Activated T-cell treated with anti-CD3 and anti-CD28 coated beads for 24 hours (primary cell): ENCODE data around the gene SIK3.

Experiments
- DNase-seq: peaks from one replicate; pipeline ENCODE4 v3.0.0-alpha.2; 2020; ENCODE audit warnings: low read depth

Gene SIK3

DNA sequence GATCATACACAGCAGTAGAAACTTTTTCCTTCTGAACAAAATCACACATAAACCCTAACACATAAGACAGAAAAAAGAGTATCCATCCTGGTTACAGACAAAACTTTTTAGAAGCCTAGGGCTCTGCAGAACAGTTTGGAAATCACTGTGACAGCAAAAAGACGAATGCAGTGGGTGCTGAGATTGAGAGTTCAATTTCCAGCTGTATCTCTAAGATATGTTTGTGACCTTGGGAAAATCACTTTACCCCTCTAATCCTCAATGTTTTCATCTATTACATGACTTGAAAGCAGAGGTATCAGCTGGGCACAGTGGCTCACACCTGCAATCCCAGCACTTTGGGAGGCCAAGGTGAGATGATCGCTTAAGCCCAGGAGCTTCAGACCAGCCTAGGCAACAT is 128.5 kb downstream of the SIK3 start:
- no peak for DNase-seq

DNA sequence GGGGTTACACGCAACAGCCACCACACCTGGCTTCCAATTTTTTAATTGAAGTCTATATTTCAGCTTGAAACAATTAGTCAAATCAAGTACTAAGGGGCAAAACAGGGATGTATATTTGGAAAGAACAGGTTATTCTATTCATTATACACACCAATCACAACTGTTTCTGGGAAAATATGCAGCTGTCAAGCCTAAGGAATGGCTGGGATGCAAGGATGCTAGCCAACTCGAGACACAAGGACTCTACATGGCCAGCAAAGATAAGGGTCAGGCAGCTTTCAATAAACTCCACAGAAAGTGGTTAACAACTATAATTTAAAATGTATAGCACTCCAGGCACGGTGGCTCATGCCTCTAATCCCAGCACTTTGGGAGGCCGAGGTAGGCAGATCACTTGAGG is 134.0 kb downstream of the SIK3 start:
- DNase-seq: no peak

DNA sequence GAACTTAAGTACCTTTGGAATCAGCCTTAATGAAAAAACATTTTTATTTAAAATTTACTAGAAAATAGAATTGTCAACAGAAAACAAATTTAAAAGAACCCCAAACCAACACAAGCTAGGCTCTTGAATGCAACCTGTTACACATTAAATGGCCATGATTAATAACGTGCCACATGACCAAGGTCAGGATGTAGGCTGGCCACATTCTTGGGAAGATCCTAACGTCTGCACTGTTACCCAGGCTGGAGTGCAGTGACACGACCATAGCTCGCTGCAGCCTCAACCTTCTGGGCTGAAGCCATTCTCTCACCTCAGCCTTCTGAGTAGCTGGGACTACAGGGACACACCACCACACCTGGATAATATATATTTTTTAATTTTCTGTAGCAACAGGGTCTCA is 134.4 kb downstream of the SIK3 start:
- DNase-seq: no peak

DNA sequence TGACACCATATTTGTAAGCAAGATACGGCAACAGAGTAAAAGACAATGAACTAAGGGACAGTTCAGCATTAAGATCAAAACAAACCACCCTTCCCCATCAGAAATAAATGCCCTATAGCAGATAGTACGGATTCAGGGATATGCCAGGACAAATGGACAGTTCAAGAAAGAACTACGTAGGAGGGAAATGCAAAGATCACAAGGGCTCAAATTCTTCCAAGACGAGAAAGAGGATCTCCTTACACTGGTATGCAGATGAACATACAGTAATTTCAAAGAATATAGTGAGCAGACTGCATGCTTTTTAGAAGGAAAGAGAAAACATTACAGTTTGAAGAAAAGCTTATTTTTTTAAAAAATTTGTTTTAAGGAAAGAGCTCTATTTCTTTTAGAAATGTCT is 136.1 kb downstream of the SIK3 start:
- DNase-seq: no peak

DNA sequence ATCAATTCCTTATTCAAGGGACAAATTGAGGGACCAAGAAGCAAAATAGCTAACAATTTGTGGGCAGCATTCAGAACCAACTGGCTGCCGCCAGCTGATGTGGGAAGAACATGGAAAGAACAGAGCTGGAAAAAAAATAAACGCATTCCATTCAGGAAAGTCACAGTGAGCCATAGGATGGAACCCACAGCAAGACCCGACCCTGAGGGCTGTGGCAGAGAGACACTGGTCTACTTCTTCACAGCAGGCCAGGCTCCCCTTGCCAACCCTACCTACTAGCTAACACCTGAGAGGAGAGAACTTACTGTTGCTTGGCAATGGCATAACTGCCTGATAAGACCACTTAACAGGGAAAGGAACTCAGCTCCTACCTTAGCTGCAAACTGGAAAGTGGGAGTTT is 137.3 kb downstream of the SIK3 start:
- DNase-seq: no peak

DNA sequence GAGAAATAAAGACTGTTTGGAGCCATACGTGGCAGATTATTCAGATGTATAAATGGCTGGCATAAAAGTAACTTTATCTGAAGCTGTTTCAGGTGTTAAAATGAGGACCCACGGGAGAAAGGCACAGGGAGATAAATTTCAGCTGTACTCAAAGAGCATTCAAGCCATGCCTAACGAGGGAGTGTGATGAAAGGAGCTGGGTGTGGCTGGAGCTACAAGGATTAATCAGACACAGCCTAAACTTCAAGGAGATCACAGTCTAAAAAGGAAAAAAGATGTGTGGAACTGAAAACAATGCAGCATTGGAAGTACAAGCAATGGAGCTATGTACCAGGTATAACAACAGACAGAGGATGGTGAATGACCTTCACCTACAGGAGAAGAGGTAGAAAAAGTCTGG is 140.0 kb downstream of the SIK3 start:
- no peak for DNase-seq

DNA sequence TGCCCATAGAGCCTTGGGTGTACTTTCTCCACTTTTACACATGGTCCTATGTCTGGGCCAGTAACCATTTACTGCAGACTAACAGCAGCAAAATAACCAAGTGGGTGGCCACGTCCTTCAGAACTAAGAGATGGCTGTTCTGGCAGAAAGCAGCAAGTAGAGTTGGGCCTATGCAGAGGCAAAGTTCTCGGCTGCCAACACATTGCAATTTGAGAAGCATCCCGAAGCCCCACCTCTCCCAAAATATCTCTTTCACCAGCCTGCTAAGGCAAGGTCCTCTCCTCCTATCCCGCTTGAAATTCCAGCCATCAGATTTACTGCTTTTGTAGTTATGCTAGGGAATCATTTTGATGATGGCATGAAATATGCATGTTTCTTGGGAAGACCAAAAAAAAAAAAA is 142.3 kb downstream of the SIK3 start:
- no peak for DNase-seq

DNA sequence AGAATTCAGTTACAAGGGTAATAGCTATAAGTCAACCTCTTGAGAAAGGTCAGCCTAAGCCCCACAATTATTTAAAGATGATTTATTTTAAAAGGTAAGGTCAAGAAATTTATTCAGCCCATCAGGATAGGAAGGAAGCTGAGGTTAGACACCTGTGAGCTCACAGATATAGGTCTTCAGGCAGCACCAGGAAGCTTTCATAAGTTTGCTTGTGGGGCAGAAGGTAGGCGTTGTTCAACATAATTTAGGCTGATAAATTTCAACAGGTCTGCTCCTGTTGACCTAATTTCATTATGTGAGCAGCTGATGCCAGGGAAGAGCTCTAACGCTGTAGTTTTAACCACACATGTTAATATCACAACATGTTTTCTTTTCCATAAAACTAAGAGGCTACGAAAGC is 142.7 kb downstream of the SIK3 start:
- DNase-seq: no peak

DNA sequence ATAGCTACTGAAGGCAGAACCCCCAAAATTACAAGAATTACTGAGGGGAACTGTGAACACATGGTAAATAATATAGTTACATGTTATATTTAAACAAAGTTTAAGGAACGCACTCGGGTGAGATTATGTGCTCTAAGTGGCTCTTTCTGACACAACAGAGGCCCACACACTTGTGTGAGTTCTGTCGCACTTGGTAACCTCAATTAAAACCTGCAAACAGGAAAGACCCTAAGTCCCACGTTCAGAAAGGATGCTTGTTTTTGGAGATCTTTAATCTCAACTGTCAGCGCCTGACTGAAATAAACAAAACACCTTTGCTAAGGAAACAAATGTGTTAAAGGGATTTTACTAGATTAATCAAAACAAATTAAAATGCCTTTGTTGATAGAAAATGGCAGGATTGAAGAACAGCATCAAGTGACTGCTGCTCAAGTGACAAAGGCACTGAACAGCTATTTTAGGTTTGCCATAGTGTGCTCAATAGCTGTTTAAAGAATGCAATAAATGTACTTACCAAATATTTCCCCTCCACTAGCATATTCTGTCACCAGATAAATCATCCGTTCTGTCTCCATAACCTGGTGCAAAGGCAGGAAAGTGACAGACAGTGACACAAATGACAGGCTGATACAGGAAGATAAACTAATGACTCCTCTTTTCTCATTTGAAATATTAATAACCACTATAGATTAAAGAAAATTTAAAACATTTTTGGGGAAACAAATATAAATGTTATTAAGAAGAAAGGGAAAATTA is 144.5 kb downstream of the SIK3 start:
- DNase-seq: no peak

DNA sequence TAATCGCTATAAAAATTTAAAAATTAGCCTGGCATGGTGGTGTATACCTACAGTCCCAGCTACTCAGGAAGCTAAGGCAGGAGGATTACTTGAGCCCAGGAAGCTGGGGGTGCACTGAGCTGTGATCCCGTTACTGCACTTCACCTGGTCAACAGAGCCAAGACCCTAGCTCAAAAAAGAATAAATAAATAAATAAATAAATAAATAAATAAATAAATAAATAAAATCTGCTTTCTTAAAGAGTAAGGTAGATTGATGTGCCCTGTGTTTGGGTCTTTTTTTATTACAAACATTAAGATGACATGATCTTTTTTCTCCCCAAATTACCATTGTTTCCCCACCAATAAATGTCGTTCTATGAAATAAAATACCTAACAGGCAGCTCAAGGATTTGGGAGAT is 146.5 kb downstream of the SIK3 start:
- DNase-seq: no peak

DNA sequence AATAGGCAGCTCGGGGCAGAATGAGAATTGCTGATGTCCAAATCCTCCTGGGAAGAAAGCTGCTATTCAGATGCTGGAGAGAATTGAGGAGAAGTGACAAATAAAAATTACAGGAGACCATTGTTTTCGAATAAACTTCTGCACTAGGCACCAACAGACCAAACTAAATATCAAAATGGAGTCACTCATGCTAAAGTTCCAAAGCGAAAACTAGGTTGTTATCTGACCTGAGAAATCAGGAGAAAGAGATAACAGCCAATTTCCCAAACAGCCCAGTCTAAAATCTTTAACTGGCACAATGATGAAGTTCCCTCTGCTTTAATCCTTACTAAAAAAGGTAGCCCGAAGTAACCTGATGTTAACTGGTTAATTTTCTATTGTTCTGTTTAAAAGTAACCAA is 148.0 kb downstream of the SIK3 start:
- DNase-seq: no peak

DNA sequence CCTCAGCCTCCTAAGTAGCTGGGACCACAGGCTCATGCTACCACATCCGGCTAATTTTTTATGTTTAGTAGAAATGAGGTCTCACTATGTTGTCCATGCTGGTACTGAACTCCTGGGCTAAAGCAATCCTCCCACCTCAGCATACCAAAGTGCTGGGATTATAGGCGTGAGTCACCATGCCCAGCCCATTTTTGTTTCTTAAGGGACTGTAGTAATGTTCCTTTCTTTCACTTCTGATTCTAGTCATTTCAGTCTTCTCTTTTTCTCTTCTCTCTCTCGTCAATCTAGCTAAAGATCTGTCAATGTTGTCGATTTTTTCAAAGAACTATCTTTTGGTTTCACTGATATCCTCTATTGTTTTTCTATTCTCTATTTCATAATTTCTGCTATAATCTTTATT is 149.8 kb downstream of the SIK3 start:
- DNase-seq: no peak

DNA sequence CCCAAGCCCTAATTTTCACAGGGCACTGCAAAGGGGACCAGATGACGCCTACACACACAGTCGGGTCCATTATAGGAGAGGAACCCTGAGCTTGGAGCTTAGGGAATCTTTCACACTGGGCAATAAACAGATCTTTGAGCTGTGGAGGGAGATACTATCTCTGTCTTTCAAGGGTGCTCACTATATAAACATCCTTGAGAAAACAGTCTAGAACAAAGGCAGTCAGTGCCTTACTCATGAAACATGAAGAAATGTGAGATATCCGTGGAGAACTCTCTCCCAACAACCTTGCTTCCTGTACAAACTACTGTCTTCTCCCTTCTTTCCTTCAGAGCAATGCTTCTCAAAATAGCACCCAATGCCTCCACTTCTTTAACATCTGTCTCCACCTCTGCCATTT is 151.8 kb downstream of the SIK3 start:
- DNase-seq: no peak

DNA sequence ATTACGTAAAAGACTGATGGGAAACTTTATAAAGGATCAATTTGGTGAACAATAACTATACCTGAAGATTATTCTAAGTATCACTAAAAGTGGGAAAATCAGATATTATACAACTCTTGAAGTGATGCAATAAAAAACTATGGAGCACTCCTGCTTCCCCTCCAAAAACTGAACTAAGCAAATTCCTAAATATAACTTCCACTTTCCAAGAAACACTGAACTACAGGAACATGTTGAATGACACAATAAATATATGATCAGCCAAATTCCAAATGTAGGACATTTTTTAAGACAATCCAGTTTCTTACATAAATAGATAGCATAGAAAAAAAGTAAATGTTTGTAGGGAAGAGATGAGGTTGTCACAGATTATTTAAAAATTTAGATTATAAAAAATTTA is 158.7 kb downstream of the SIK3 start:
- no peak for DNase-seq

DNA sequence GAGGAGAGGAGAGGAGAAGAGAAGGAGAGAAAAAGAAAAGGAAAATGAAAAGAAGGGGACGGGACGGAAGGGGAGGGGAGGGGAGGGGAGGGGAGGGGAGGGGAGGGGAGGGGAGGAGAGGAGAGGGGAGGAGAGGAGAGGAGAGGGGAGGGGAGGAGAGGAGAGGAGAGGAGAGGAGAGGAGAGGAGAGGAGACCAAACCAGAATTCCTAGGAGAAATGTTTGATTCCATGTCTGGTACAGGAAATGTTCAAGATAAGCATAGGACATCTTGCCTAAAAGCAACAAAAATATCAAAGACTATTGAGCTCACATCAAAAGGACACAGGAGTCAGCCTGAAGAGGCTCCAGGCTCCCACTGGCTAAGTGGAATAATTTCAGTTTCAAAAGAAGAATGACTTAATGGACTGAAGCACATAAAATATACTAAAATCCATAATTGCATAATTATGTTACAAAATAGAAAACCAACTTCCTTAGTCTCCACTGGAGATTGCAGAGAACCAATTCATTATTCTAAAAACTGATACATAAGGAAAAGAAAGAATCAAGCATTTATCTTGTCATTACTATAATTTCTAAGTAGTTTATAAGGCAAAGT is 159.7 kb downstream of the SIK3 start:
- no peak for DNase-seq

DNA sequence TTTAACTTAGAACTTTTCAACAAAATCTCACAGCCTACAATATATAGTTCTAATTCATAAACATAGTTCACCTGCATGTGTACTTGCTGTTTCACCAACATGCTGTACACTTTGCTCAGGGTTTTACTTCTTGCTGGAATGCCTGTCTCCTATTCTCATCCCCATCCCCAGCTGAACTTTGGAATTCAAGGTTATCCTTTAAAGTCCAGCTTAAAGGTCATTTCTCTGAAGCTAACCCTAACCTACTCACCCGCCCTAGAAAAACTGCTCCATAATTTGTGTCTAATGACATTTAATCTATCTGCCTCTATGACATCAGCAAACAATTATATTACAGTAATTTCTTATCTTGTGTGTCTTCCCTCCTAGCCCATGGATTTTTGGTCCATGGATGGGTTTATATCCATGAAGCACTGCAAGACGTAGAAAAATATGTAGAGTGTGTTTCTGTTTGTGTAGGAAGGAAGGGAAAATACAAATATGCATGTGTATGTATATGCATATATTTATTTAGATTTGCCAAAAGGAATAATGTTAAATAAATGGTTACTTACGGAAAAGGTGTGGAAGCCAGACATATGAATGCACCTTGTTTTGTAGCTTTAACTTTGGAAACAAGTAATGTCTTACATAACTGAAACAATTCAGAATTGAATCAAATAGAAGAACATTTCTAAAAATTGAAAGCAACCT is 161.3 kb downstream of the SIK3 start:
- no peak for DNase-seq

DNA sequence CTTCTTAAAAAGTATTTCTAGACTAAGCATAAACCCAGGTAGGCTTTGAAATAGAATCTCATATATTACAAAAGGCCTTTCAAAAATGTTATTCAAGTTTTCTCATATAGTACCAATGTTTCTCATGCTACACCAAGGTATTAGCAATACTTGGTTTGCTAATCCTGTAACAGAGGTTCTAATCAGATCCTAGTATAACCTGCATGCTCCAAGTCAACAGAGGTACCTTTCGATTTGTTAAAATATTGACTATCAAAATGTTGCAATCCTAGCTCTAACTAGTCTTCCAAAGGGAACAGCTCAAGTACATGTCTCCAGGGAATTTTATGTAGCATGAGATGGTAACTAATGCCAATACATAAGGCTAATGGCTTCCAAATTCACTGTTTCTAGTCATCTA is 162.7 kb downstream of the SIK3 start:
- no peak for DNase-seq

DNA sequence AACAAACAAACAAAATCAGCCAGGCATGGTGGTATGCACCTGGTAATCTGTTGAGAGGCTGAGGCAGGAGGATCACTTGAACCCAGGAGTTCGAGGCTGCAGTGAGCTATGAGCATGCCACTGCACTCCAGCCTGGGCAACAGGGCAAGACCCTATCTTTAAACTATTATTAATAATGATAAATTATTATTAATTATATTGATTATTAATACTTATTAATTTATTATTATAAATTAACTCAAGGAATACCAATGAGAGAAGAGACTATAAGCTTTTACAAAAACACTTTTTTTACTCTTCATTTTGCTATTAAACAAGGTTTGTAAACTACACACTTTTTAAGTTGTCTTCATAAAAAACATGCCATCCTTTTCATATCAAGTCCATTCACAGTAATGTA is 163.1 kb downstream of the SIK3 start:
- no peak for DNase-seq

DNA sequence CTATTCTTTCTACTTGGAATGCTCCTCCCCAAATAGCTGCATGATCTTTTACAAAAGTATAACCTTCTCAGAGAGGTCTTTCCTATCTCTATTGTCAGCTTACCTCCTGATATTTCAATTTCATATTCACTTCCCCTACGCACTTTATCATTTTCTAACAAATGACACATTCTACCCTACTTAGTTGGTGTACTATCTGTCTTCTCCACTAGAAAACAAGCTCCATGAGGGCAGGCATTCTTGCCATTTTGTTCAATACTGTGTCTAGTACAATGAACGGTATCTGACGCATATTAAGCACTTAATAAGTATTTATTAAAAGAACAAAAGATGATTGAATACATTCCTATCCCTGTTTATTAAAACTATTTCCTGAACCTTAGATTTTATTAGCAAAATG is 164.3 kb downstream of the SIK3 start:
- no peak for DNase-seq

DNA sequence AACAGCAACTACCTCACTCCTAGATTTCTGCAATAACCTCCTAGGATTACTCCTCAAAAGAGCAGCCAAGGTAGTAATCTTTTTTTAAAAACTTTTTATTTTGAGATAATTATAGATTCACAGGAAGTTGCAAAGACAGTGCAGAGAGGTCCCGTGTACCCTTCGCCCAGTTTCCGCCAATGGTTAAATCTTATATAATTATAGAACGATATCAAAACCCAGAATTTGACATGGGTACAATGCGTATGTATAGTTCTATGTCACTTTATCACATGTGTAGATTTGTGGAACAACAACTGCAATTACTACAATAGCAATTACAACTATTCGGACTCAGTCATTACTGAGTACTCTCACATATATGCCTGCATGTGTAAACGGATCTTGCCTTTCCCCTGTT is 166.0 kb downstream of the SIK3 start:
- DNase-seq: no peak

DNA sequence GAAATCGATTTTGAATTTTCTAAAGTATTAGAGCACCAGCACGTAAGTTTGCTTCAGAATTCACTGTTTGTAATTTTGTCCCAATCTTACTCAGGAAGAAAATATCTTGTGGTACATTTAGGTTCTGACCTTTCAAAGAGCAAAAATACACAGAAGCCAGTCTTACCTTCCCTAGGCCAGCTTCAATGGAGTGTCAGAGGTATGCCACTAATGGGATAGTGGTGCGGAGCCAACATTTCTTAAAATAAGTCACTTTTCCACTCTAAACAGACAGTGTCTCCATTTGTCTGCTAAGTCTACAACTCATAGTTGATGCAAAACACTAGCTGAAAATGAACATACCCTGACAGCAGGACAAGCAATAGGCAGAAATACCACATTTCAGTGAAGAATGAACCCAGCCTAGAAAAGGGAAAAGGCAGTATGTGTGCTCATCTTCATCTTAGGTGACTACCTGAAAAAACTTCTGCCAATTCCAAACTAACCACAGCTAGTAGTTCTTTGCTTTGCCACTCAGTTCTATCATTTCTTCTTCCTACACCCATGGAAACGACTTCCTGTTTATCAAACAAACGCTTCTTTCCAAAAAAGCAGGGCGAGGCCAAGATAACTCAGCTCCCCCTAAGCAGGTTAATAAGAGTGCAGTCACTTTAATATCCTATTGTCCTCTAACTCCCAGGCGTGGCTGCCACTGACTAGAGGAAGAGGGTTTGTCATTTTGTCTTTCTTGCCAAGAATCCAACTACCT is 166.8 kb downstream of the SIK3 start:
- no peak for DNase-seq

DNA sequence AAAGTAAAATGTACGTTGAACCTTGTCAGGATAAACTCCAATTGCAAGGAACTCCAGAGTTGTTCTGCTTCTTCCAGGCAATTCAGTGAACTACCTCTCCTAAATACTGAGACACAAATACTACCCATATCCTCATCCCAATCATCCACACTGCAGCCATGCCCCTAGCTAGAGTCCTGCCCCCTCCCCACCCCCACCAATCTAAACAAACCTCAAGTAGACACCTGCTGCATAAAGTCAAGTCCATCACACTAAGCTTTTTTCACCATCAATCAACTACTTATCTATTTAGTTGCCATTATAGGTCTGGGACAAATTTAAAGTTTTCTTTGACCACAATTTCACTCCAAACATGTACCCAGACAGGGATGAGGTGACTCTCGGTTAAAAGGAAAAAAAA is 167.6 kb downstream of the SIK3 start:
- no peak for DNase-seq

DNA sequence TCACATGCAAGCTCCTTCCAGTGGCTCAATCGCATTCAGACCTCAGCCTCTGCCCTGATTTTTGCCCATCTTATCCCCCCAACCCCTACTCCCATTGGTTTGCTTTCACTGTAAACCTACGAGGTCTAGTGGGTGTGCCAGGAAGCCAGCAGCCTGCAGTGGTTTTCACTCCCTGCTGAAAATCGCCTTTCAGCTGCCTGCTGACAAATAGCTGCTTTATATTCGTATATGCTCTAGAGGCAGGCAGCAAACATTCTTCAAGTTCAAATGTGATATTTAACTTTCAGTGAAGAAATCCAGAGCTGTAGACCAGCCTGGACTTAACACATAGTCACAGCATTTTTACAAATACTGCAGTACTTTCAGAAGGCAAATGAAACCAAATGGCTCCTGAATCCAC is 168.1 kb downstream of the SIK3 start:
- DNase-seq: no peak
